ENCODE measurements around the gene TOR3A.
A peak's percentile ranks its signal among the peaks of the same experiment; 100 is the strongest.

The TOR3A gene

GRCh38 chr1:179048339-179049124 lies 33.3 kb upstream of the TOR3A start:
- Histone ChIP-seq H3K36me3 (ENCODE audit: control insufficient read depth in 4 of 4, insufficient read depth in 4 of 4, low read length in 3 of 4) (peaks cover 5 to 9% (median 7%) of the 10 kb centered on the region in 4 experiments), H3K27ac (ENCODE audit: insufficient read depth in 1 of 2, low read depth in 1 of 2, low read length in 2 of 2, poor library complexity in 1 of 2, severe bottlenecking in 2 of 2) (peak overlapping the region in 1 of 2 experiments; percentile 37), H3K4me1 (ENCODE audit: control extremely low read depth in 1 of 4, control insufficient read depth in 4 of 4, insufficient read depth in 4 of 4, low read length in 3 of 4) (peaks cover 0 to 19% (median 10%) of the 10 kb centered on the region in 4 experiments), H3K27me3 (replicated peaks in 2 of 5; ENCODE audit: control insufficient read depth in 4 of 5, insufficient read depth in 5 of 5, low read length in 4 of 5) (no peaks in the 10 kb centered on the region), H3K9me3 (ENCODE audit: control extremely low read depth in 1 of 5, control insufficient read depth in 4 of 5, insufficient read depth in 2 of 5, low read depth in 1 of 5, low read length in 4 of 5) (no peaks in the 10 kb centered on the region), H3K4me3 (ENCODE audit: control insufficient read depth in 1 of 7, extremely low read depth in 1 of 7, insufficient read depth in 4 of 7, low read depth in 2 of 7, low read length in 6 of 7) (no peak overlapping the region)
- ChIA-PET CTCF (interaction anchor here (1.9 kb wide), 1 partner anchor 45 kb away, joined by 5 read pairs; no protein-coding TSS in a partner anchor), POLR2A (interaction anchor here (1.1 kb wide), 1 partner anchor 10 kb away, joined by 3 read pairs; no protein-coding TSS in a partner anchor)
- no CpG with 5 or more reads among the region's 1 CpG for WGBS (ENCODE audit: insufficient coverage)
- no peak for DNase-seq

GRCh38 chr1:179052776-179053175 lies 29.1 kb upstream of the TOR3A start:
- ChIA-PET POLR2A (no interaction called here), CTCF (interaction anchor here (0.9 kb wide), 1 partner anchor 16 kb away, joined by 3 read pairs; no protein-coding TSS in a partner anchor)
- Histone ChIP-seq H3K4me1 (ENCODE audit: control extremely low read depth in 1 of 4, control insufficient read depth in 4 of 4, insufficient read depth in 4 of 4, low read length in 3 of 4) (peaks cover 0 to 10% (median 5%) of the 10 kb centered on the region in 4 experiments), H3K27me3 (replicated peaks in 2 of 5; ENCODE audit: control insufficient read depth in 4 of 5, insufficient read depth in 5 of 5, low read length in 4 of 5) (no peaks in the 10 kb centered on the region), H3K27ac (ENCODE audit: insufficient read depth in 1 of 2, low read depth in 1 of 2, low read length in 2 of 2, poor library complexity in 1 of 2, severe bottlenecking in 2 of 2) (no peak overlapping the region), H3K9me3 (ENCODE audit: control extremely low read depth in 1 of 5, control insufficient read depth in 4 of 5, insufficient read depth in 2 of 5, low read depth in 1 of 5, low read length in 4 of 5) (peaks cover 0 to 12% (median 3%) of the 10 kb centered on the region in 5 experiments), H3K4me3 (ENCODE audit: control insufficient read depth in 1 of 7, extremely low read depth in 1 of 7, insufficient read depth in 4 of 7, low read depth in 2 of 7, low read length in 6 of 7) (no peak overlapping the region), H3K36me3 (ENCODE audit: control insufficient read depth in 4 of 4, insufficient read depth in 4 of 4, low read length in 3 of 4) (peaks cover 13 to 29% (median 20%) of the 10 kb centered on the region in 4 experiments)
- no CpG with 5 or more reads among the region's 2 CpGs for WGBS (ENCODE audit: insufficient coverage)
- DNase-seq, result no peak

- ChIA-PET POLR2A (no interaction called here), CTCF (no interaction called here)
- DNase-seq, result no peak
- Histone ChIP-seq H3K4me3 (ENCODE audit: control insufficient read depth in 1 of 7, extremely low read depth in 1 of 7, insufficient read depth in 4 of 7, low read depth in 2 of 7, low read length in 6 of 7) (no peak overlapping the region), H3K4me1 (ENCODE audit: control extremely low read depth in 1 of 4, control insufficient read depth in 4 of 4, insufficient read depth in 4 of 4, low read length in 3 of 4) (peaks cover 0 to 4% (median 1%) of the 10 kb centered on the region in 4 experiments), H3K9me3 (ENCODE audit: control extremely low read depth in 1 of 5, control insufficient read depth in 4 of 5, insufficient read depth in 2 of 5, low read depth in 1 of 5, low read length in 4 of 5) (peaks cover 0 to 12% (median 3%) of the 10 kb centered on the region in 5 experiments), H3K36me3 (ENCODE audit: control insufficient read depth in 4 of 4, insufficient read depth in 4 of 4, low read length in 3 of 4) (peaks cover 13 to 29% (median 21%) of the 10 kb centered on the region in 4 experiments), H3K27me3 (replicated peaks in 2 of 5; ENCODE audit: control insufficient read depth in 4 of 5, insufficient read depth in 5 of 5, low read length in 4 of 5) (no peaks in the 10 kb centered on the region), H3K27ac (ENCODE audit: insufficient read depth in 1 of 2, low read depth in 1 of 2, low read length in 2 of 2, poor library complexity in 1 of 2, severe bottlenecking in 2 of 2) (no peak overlapping the region)
- no CpG with 5 or more reads among the region's 2 CpGs for WGBS (ENCODE audit: insufficient coverage)
Observed at GRCh38 chr1:179053486-179053885, 28.4 kb upstream of the TOR3A start.

- POLR2A ChIA-PET, result no interaction called here
- H3K4me1 ChIP-seq (ENCODE audit: control extremely low read depth in 1 of 4, control insufficient read depth in 4 of 4, insufficient read depth in 4 of 4, low read length in 3 of 4), result peaks cover 0 to 3% (median 1%) of the 10 kb centered on the region in 4 experiments
- peaks cover 0 to 12% (median 3%) of the 10 kb centered on the region in 5 experiments for H3K9me3 ChIP-seq (ENCODE audit: control extremely low read depth in 1 of 5, control insufficient read depth in 4 of 5, insufficient read depth in 2 of 5, low read depth in 1 of 5, low read length in 4 of 5)
- H3K27ac ChIP-seq (ENCODE audit: insufficient read depth in 1 of 2, low read depth in 1 of 2, low read length in 2 of 2, poor library complexity in 1 of 2, severe bottlenecking in 2 of 2), result no peak overlapping the region
- no peak overlapping the region for H3K4me3 ChIP-seq (ENCODE audit: control insufficient read depth in 1 of 7, extremely low read depth in 1 of 7, insufficient read depth in 4 of 7, low read depth in 2 of 7, low read length in 6 of 7)
- H3K36me3 ChIP-seq (ENCODE audit: control insufficient read depth in 4 of 4, insufficient read depth in 4 of 4, low read length in 3 of 4), result peaks cover 17 to 27% (median 21%) of the 10 kb centered on the region in 4 experiments
- H3K27me3 ChIP-seq (replicated peaks in 2 of 5; ENCODE audit: control insufficient read depth in 4 of 5, insufficient read depth in 5 of 5, low read length in 4 of 5), result no peaks in the 10 kb centered on the region
- CTCF ChIA-PET, result interaction anchor here (0.6 kb wide), 1 partner anchor 837 kb away, joined by 3 read pairs; no protein-coding TSS in a partner anchor
- 100% methylated on average over 2 of the region's 2 CpGs for WGBS (ENCODE audit: insufficient coverage)
- DNase-seq, result no peak
Observed at GRCh38 chr1:179055937-179056336, 25.9 kb upstream of the TOR3A start.

GRCh38 chr1:179058487-179059483 lies 23.1 kb upstream of the TOR3A start:
- no peak for DNase-seq
- Histone ChIP-seq H3K4me1 (ENCODE audit: control extremely low read depth in 1 of 4, control insufficient read depth in 4 of 4, insufficient read depth in 4 of 4, low read length in 3 of 4) (no peaks in the 10 kb centered on the region), H3K27ac (ENCODE audit: insufficient read depth in 1 of 2, low read depth in 1 of 2, low read length in 2 of 2, poor library complexity in 1 of 2, severe bottlenecking in 2 of 2) (no peak overlapping the region), H3K36me3 (ENCODE audit: control insufficient read depth in 4 of 4, insufficient read depth in 4 of 4, low read length in 3 of 4) (peaks cover 20 to 36% (median 22%) of the 10 kb centered on the region in 4 experiments), H3K9me3 (ENCODE audit: control extremely low read depth in 1 of 5, control insufficient read depth in 4 of 5, insufficient read depth in 2 of 5, low read depth in 1 of 5, low read length in 4 of 5) (peaks cover 0 to 12% (median 3%) of the 10 kb centered on the region in 5 experiments), H3K27me3 (replicated peaks in 2 of 5; ENCODE audit: control insufficient read depth in 4 of 5, insufficient read depth in 5 of 5, low read length in 4 of 5) (no peaks in the 10 kb centered on the region), H3K4me3 (ENCODE audit: control insufficient read depth in 1 of 7, extremely low read depth in 1 of 7, insufficient read depth in 4 of 7, low read depth in 2 of 7, low read length in 6 of 7) (no peak overlapping the region)
- POLR2A ChIA-PET, result no interaction called here
- CTCF ChIA-PET, result interaction anchor here (0.6 to 1.5 kb wide), 4 partner anchors 9 to 141 kb away, joined by 3 to 4 read pairs (median 3); no protein-coding TSS in a partner anchor
- 96% methylated on average over 3 of the region's 3 CpGs for WGBS (ENCODE audit: insufficient coverage)

GRCh38 chr1:179061360-179062282 lies 20.2 kb upstream of the TOR3A start:
- Histone ChIP-seq H3K4me3 (ENCODE audit: control insufficient read depth in 1 of 7, extremely low read depth in 1 of 7, insufficient read depth in 4 of 7, low read depth in 2 of 7, low read length in 6 of 7) (no peak overlapping the region), H3K9me3 (ENCODE audit: control extremely low read depth in 1 of 5, control insufficient read depth in 4 of 5, insufficient read depth in 2 of 5, low read depth in 1 of 5, low read length in 4 of 5) (peaks cover 0 to 3% (median 1%) of the 10 kb centered on the region in 5 experiments), H3K27me3 (replicated peaks in 2 of 5; ENCODE audit: control insufficient read depth in 4 of 5, insufficient read depth in 5 of 5, low read length in 4 of 5) (no peaks in the 10 kb centered on the region), H3K4me1 (ENCODE audit: control extremely low read depth in 1 of 4, control insufficient read depth in 4 of 4, insufficient read depth in 4 of 4, low read length in 3 of 4) (no peaks in the 10 kb centered on the region), H3K36me3 (ENCODE audit: control insufficient read depth in 4 of 4, insufficient read depth in 4 of 4, low read length in 3 of 4) (peaks cover 10 to 37% (median 17%) of the 10 kb centered on the region in 4 experiments), H3K27ac (ENCODE audit: insufficient read depth in 1 of 2, low read depth in 1 of 2, low read length in 2 of 2, poor library complexity in 1 of 2, severe bottlenecking in 2 of 2) (no peak overlapping the region)
- ChIA-PET POLR2A (no interaction called here), CTCF (interaction anchor here (0.7 to 0.9 kb wide), 2 partner anchors 17 to 37 kb away, joined by 3 read pairs; no protein-coding TSS in a partner anchor)
- no peak for DNase-seq
- WGBS (ENCODE audit: insufficient coverage), result no CpG with 5 or more reads among the region's 8 CpGs

Measured in common myeloid progenitor, CD34-positive (primary cell).